Activated CD4-positive, alpha-beta T cell treated with anti-CD3 and anti-CD28 coated beads, Interleukin-2, amount 10 ng/mL, durations not matched to agents 24 days and 14 days (primary cell): ENCODE measurements around the gene HRH1. TPM values are rescaled to one million over a fixed set of nuclear protein-coding genes. Genes with fewer than 3 reads are reported as not detected.
A peak's percentile ranks its signal among the peaks of the same experiment; 100 is the strongest.
"Not testable (repeated sequence)": the region's sequence is repeated elsewhere in the genome, so short reads cannot be mapped to it uniquely, and the experiment has no call there.

ENCODE experiments used
- DNase-seq: peaks from one replicate; pipeline ENCODE4 v3.0.0; 2022
- H3K27ac Mint-ChIP-seq: one replicate; pipeline ENCODE4 v1.8.0; 2022; ENCODE audit warnings: mild to moderate bottlenecking, mixed read lengths
- H3K27me3 Mint-ChIP-seq: one replicate; pipeline ENCODE4 v1.8.0; 2022; ENCODE audit warnings: mixed read lengths
- H3K36me3 Mint-ChIP-seq: one replicate; pipeline ENCODE4 v1.8.0; 2022; ENCODE audit warnings: low read depth, mild to moderate bottlenecking, mixed read lengths
- H3K4me1 Mint-ChIP-seq: one replicate; pipeline ENCODE4 v1.8.0; 2021; ENCODE audit warnings: mixed read lengths
- H3K4me3 Mint-ChIP-seq: one replicate; pipeline ENCODE4 v1.8.0; 2022; ENCODE audit warnings: mild to moderate bottlenecking, moderate library complexity, mixed read lengths
- H3K9me3 Mint-ChIP-seq: one replicate; pipeline ENCODE4 v1.8.0; 2021; ENCODE audit warnings: mixed read lengths
- intact Hi-C: fragments of 100-400 bp; cut with micrococcal nuclease; formaldehyde crosslinking; loops from one replicate; pipeline ENCODE4 v1.15.1; 2023
- total RNA-seq: library from RNA; stranded (reverse); gene quantifications from 2 replicates; pipeline ENCODE4 v1.2.3, GENCODE V29; 2022

Gene HRH1, protein sequence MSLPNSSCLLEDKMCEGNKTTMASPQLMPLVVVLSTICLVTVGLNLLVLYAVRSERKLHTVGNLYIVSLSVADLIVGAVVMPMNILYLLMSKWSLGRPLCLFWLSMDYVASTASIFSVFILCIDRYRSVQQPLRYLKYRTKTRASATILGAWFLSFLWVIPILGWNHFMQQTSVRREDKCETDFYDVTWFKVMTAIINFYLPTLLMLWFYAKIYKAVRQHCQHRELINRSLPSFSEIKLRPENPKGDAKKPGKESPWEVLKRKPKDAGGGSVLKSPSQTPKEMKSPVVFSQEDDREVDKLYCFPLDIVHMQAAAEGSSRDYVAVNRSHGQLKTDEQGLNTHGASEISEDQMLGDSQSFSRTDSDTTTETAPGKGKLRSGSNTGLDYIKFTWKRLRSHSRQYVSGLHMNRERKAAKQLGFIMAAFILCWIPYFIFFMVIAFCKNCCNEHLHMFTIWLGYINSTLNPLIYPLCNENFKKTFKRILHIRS
- total RNA-seq: 0.42 and 0.52 TPM in 2 replicates

DNA sequence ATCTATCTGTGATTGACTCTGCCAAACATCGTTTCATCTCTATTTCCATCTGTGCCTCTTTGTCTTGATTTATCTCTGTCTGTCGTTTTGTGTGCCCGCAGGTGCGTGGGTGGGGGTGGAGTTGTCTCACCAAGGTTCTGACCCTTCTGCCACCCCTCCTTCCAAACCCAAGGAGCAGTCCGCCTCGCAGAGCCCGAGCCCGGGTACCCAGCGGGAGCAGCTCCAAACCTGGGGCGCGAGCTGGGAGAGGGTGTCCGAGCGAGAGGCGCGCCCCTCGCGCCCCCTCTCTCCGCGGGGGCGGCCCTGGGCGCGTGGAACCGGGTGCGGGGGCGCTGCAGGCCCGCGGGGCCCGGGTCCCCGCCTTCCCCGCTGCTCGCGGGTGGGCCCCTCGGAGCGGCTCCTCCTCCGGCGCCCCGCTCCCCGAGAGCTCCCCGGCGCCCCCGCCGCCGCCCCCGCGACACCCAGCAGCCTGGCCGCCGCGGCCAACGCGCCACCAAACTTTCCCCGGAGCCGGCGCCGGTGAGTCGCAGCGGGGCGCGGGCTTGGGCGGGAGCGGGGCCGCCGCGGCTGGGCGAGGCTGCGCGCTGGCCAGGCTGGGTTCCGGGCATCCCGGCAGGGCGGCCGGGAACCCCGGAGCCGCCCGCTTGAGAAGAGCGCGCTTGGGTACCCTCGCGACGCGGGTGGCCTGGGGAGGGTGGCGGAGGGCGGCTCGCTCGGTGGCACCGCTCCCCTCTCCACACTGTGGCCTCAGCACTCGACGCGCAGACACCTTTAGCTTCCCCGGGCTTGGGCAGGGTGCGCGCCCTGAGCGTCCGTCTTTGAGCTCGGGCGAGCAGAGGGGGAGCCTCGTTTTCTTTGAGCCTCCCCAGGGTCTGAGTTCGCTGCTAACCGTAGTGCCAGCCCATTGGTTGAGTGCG, at the start of gene HRH1:
HRH1 (plus strand) TSS at position 458 of the 917 bp plus-strand sequence. CDS start 104,545 bp downstream, outside the sequence.
- no peaks in the 10 kb centered on the region for H3K9me3 Mint-ChIP-seq
- peaks cover 12% of the 10 kb centered on the region for H3K4me1 Mint-ChIP-seq
- H3K4me3 Mint-ChIP-seq: peak within 1 kb of the TSS; percentile 57
- H3K27ac Mint-ChIP-seq: no peak within 1 kb of the TSS
- intact Hi-C loops: no loop called here
- H3K36me3 Mint-ChIP-seq: no peaks in the 10 kb centered on the region
- no peak for DNase-seq
- H3K27me3 Mint-ChIP-seq: peaks cover 77% of the 10 kb centered on the region

DNA sequence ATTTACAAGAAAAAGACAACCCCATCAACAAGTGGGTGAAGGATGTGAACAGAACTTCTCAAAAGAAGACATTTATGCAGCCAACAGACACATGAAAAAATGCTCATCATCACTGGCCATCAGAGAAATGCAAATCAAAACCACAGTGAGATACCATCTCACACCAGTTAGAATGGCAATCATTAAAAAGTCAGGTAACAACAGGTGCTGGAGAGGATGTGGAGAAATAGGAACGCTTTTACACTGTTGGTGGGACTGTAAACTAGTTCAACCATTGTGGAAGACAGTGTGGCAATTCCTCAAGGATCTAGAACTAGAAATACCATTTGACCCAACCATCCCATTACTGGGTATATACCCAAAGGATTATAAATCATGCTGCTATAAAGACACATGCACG, 41.0 kb upstream of the HRH1 start:
- intact Hi-C loops, H3K36me3 Mint-ChIP-seq, H3K27ac Mint-ChIP-seq, H3K4me1 Mint-ChIP-seq, DNase-seq, H3K4me3 Mint-ChIP-seq, H3K9me3 Mint-ChIP-seq: not testable (repeated sequence)
- peaks cover 22% of the 10 kb centered on the region for H3K27me3 Mint-ChIP-seq

DNA sequence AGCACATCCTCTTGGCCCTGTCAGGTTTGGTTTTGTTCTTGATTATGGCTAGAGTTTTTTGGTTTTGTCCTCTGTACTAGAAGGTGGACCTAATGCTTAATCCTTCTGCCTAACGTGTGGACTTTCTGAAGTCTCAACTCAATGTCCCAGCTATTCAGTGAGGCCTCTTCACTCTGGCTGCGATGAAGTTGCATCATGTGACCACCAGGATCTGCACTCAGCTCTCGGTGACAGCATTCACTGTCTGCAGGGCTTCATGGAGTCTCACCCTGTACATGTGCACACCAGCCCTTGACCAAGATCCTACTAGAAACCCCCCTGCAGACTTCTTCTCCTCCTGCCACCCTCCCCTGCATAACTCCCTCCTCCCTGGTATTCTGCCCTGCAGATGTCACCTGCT, 38.7 kb upstream of the HRH1 start:
- H3K9me3 Mint-ChIP-seq: no peaks in the 10 kb centered on the region
- no peak overlapping the region for H3K4me3 Mint-ChIP-seq
- no peak overlapping the region for H3K27ac Mint-ChIP-seq
- H3K4me1 Mint-ChIP-seq: no peaks in the 10 kb centered on the region
- intact Hi-C loops: no loop called here
- H3K27me3 Mint-ChIP-seq: peaks cover 14% of the 10 kb centered on the region
- DNase-seq: no peak
- no peaks in the 10 kb centered on the region for H3K36me3 Mint-ChIP-seq

DNA sequence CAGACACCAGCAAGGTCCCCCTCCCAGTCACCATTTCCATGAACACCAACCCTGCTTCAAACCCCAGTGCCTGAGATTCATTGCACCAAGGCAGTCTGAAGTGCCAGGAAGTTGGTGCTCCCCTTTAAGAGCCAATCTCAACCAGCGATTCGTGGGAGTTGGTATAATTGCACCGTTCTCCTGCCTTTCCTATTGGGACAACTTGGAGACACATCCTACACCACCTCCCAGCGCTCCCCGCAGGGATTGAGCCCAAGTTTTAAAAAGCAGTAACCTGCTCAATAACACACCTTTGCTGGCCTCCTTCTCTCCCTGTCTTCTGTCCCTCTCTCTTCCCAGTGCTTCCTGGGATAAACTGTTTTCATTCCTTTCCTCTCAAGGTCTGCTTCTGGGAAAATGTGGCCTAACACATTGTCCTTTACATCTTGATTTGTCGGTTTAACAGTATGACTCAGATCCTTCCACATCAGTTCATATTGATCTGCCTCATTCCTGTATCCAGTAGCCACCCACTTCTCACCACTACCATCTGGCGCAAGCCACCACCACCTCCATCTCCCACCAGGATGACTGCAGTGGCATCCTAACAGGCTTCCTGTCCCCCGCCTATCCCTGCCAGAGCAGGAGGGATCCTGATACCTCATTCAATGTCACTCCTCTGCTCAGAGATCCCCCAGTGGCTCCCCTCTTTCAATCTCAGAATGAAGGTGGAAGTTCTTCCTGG, 37.8 kb upstream of the HRH1 start:
- no peaks in the 10 kb centered on the region for H3K36me3 Mint-ChIP-seq
- intact Hi-C loops: no loop called here

DNA sequence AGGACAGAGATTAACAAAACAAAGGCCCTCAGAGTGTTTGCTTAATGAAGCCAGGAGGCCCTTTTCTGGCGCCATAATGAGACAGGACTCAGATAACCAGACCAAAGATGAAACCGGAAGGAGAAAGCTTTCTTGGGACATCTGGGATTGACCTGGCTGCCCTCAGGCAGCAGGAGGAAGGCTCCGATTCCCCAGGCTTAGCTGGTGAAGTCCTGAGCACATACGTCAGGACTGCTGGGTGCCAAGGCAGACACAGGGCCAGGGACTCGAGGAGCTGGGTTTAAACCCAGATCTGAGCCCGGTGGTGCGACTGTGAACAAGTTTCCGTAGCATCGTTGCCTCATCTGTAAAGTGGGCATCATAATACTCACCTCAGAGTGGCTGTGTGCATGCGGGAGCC, 36.7 kb upstream of the HRH1 start:
- Mint-ChIP-seq H3K27me3 (peaks cover 13% of the 10 kb centered on the region), H3K4me3 (no peak overlapping the region), H3K36me3 (no peaks in the 10 kb centered on the region), H3K27ac (no peak overlapping the region), H3K9me3 (peaks cover 3% of the 10 kb centered on the region), H3K4me1 (no peaks in the 10 kb centered on the region)
- DNase-seq: no peak
- intact Hi-C loops: no loop called here

More for the DNA sequence above, 37.8 kb upstream of the HRH1 start:
- Mint-ChIP-seq H3K27ac (no peak overlapping the region), H3K27me3 (peaks cover 18% of the 10 kb centered on the region), H3K4me3 (no peak overlapping the region), H3K4me1 (no peaks in the 10 kb centered on the region), H3K9me3 (no peaks in the 10 kb centered on the region)
- peak; percentile 35 for DNase-seq

DNA sequence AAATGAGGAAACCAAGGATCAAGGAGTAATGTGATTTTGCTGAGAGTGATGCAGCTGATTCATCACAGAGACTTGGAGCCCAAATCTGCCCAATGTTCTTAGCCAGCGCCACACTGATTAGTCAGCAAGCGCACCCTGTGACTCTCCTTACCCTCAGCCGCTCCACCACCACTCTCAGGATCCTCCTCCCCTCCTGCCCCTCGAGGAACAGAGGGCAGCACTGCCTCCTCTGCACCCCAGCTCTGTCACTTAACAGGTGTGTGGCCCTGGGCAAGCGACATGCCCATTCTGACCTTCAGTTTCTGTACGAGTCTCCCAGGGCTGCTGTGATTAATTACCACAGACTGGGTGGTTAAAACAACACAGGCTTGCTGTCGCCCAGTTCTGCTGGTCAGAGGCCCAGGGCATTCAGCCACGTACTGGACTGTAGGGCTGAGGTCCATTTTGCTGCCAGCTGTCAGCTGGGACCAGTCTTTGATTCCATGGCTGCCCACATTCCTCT, 36.1 kb upstream of the HRH1 start:
- Mint-ChIP-seq H3K9me3 (peaks cover 5% of the 10 kb centered on the region), H3K4me1 (no peaks in the 10 kb centered on the region), H3K27ac (no peak overlapping the region), H3K27me3 (peaks cover 18% of the 10 kb centered on the region), H3K4me3 (no peak overlapping the region), H3K36me3 (no peaks in the 10 kb centered on the region)
- intact Hi-C loops: no loop called here
- DNase-seq: peak; percentile 37

DNA sequence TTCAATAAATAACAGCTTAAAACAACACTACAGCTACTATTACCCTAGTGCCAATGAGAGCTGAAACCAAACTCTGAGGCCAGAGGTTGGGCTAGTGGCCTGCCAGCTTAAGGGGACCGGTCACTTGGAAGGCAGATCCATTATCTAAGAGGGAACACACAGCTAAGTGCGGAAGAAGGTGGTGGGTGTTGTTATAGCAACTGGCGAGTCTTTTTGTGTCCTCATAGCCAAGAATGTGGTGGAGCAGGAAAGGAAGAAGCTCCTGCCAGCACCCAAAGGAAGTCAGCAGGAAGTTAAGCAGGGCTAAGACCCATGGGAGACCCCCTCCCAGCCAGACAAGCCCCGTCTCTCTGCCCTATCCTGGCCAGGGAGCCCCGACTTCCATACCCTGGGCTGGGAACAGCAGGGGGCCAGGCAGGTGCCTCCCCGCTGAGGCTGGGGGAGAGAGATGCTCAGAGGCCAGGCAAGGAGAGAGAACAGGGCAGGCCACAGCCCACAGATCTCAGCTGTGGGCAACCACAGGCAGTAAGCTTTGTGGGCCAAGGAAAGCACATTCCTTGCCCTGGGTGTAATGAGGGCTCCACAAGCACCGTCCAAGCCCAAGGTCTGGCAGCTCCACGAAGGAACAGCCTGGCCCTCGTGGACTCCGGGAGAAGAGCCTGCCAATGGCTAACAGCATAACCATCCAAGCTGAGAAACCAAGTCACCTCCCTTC, 34.0 kb upstream of the HRH1 start:
- H3K27ac Mint-ChIP-seq: no peak overlapping the region
- peak; percentile 34 for DNase-seq
- intact Hi-C loops: no loop called here
- peaks cover 5% of the 10 kb centered on the region for H3K9me3 Mint-ChIP-seq
- no peaks in the 10 kb centered on the region for H3K36me3 Mint-ChIP-seq
- H3K27me3 Mint-ChIP-seq: peaks cover 20% of the 10 kb centered on the region
- no peak overlapping the region for H3K4me3 Mint-ChIP-seq
- no peaks in the 10 kb centered on the region for H3K4me1 Mint-ChIP-seq

DNA sequence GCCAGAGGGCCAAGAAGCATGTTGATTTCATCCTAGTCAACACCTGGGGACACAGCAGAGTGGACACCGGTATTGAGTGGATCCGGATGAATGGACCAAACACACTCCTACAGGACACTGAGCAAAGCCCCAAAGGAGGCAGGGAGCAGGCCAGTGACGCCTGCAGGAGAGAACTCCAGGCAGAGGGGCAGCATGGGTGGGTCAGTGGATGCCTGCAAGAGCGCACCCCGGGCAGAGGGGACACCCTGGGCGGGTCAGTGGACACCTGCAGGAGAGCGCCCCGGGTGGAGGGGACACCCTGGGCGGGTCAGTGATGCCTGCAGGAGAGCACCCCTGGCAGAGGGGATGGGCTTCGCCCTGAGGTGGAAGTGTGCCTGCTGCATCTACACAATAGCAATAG, 27.6 kb upstream of the HRH1 start:
- Mint-ChIP-seq H3K27ac (no peak overlapping the region), H3K4me3 (no peak overlapping the region), H3K4me1 (peaks cover 3% of the 10 kb centered on the region), H3K36me3 (no peaks in the 10 kb centered on the region), H3K27me3 (peaks cover 12% of the 10 kb centered on the region), H3K9me3 (peaks cover 5% of the 10 kb centered on the region)
- DNase-seq: peak; percentile 42
- intact Hi-C loops: no loop called here

DNA sequence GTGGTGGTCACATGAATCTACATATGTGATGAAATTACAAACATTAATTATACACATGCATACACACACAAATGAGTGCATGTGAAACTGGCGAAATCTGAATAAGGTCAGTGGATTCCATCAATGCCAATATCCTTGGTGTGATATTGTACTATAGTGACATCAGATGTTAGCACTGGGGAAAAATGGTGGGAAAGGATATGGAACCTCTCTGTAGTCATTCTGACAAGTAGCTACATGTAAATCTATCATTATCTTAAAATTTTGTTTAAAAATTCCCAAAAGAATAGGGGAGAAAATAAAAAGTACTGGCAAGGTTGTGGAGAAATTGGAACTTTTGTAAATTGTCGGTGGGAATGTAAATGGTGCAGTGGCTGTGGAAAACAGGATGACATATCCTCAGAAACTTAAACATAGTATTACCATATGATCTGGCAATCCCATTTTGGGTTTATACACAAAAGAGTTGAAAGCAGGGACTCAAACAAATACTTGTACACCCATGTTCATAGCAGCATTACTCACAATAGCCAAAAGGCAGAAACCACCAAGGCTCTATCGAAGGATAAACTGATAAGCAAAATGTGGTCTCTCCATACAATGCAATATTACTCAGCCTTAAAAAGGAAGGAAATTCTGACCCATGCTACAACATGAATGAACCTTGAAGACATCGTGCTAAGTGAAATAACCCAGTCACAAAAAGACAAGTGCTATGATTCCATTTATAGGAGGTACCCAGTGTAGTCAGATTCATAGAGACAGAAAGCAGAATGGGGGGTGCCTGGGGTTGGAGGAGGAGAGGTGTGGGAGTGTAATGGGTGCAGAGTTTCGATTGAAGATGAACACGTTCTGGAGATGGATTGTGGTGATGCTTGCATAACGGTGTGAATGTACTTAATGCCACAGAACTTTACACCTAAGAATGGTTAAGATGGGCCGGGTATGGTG, 25.3 kb upstream of the HRH1 start:
- no peaks in the 10 kb centered on the region for H3K36me3 Mint-ChIP-seq
- no peak overlapping the region for H3K4me3 Mint-ChIP-seq
- DNase-seq: no peak
- H3K4me1 Mint-ChIP-seq: peaks cover 3% of the 10 kb centered on the region
- H3K27me3 Mint-ChIP-seq: peaks cover 3% of the 10 kb centered on the region
- H3K27ac Mint-ChIP-seq: no peak overlapping the region
- intact Hi-C loops: no loop called here
- no peaks in the 10 kb centered on the region for H3K9me3 Mint-ChIP-seq

DNA sequence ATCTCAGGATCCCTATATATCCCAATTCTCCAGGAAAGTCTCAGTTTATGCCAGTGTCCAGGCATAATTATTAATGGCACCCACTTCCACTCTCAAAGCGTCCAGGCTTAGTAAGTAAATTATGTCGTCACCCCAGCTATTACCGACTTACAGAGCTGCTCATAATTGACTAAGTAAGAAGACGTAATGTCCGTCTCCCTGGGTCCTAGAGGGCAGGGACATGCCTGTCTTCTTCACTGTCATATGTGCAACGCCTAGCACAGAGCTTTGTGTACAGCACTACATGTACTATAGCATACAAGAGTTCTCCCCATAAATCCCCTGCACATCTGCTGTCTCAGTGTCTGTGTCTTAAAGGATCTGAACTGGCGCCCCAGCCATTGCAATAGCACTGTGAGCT, 23.9 kb upstream of the HRH1 start:
- H3K4me1 Mint-ChIP-seq: peaks cover 3% of the 10 kb centered on the region
- intact Hi-C loops: no loop called here
- no peak for DNase-seq
- H3K9me3 Mint-ChIP-seq: no peaks in the 10 kb centered on the region
- H3K27me3 Mint-ChIP-seq: peaks cover 2% of the 10 kb centered on the region
- H3K36me3 Mint-ChIP-seq: no peaks in the 10 kb centered on the region
- H3K27ac Mint-ChIP-seq: no peak overlapping the region
- H3K4me3 Mint-ChIP-seq: no peak overlapping the region

DNA sequence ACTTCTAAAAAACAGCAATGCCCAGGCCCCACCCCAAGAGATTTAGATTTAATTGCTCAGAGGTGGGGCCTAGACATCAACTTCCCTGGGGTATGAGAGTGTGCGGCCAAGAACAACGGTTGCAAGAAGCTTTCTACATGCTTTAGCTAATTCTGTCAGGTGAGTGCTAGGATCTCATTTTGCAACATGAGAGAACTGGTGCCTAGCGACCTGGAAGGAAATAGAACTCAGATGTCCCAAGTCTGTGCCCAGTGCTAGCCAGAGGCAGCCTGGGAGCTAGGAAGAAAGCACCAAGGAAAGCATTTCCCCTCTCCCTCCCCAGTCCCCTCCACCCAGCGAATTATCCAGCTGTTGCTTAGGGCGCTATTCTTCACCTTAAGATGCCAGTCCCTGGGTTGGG, 22.9 kb upstream of the HRH1 start:
- intact Hi-C loops: no loop called here
- H3K27me3 Mint-ChIP-seq: peaks cover 2% of the 10 kb centered on the region
- H3K36me3 Mint-ChIP-seq: no peaks in the 10 kb centered on the region

DNA sequence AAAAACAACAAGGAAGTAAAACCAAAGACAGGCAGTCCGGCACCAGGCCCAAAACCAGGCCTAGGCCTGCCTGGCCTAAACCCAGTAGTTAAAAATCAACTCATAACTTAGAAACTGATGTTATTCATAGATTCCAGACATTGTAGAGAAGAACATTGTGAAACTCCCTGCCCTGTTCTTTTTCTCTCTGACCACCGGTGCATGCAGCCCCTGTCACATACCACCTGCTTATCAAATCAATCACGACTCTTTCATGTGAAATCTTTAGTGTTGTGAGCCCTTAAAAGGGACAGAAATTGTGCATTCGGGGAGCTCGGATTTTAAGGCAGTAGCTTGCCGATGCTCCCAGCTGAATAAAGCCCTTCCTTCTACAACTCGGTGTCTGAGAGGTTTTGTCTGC, 22.4 kb upstream of the HRH1 start:
- H3K27me3 Mint-ChIP-seq: not testable (repeated sequence)

More for the DNA sequence above, 22.9 kb upstream of the HRH1 start:
- Mint-ChIP-seq H3K4me3 (no peak overlapping the region), H3K9me3 (no peaks in the 10 kb centered on the region), H3K27ac (no peak overlapping the region), H3K4me1 (peaks cover 3% of the 10 kb centered on the region)
- DNase-seq: no peak

More for the DNA sequence above, 22.4 kb upstream of the HRH1 start:
- H3K9me3 Mint-ChIP-seq, H3K4me3 Mint-ChIP-seq, H3K27ac Mint-ChIP-seq, H3K36me3 Mint-ChIP-seq, intact Hi-C loops, DNase-seq, H3K4me1 Mint-ChIP-seq: not testable (repeated sequence)
